GM21423 (cell line): ENCODE measurements around the gene IFNL4.
"Not testable (repeated sequence)": the region's sequence is repeated elsewhere in the genome, so short reads cannot be mapped to it uniquely, and the experiment has no call there.

Experiments used
- ATAC-seq: cut with Tn5 transposase; IDR thresholded peaks from one replicate; pipeline ENCODE4 v1.9.1; 2021; ENCODE audit warnings: mild to moderate bottlenecking, moderate library complexity; ENCODE audit not compliant: unreplicated experiment

The IFNL4 gene

GRCh38 chr19:39248806-39249205 lies at the start of gene IFNL4:
IFNL4 (minus strand) TSS chr19:39248856.
- no peak for ATAC-seq

- ATAC-seq: no peak
These were observed 49.4 kb upstream of the IFNL4 start for GRCh38 chr19:39297931-39298634.

DNA sequence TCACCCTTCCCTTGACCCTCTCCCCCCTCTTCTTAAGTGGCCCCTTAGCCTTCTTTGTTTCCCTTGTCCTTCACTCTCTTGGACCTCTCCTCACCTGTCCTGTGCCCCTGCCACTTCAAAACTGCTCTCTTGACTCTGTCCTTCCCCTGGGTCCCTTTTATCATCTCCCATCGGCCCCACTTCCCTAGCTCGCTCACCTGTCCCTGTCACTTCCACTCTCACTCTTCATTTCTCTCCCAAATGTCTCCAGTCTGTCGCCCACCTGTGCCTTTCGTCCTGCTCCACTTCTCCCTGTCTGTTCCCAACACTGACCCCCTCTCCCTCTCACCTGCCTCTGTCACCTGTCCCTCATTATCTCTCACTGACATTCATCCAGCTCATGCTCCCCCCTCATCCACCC lies 48.2 kb upstream of the IFNL4 start:
- no peak for ATAC-seq

DNA sequence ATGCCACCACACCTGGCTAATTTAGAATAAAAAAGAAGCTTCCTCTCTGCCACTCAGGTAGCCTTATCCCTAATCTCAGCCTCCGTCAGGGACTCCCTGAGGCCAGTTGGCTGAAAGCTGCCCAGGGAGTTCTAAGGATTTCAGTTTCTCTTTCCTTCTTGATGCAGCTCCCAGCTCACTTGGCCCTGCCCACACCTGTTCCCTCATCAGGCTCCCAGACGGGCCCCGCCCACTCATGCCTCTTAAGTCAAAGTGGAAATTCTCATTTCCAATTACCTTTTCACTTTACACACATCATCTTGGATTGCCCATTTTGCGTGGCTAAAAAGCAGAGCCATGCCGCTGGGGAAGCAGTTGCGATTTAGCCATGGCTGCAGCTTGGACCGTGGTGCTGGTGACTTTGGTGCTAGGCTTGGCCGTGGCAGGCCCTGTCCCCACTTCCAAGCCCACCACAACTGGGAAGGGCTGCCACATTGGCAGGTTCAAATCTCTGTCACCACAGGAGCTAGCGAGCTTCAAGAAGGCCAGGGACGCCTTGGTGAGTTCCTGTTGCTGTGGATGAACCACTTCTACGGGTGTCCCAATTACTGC lies 47.5 kb upstream of the IFNL4 start, which contains the start of gene IFNL1:
TSS of gene IFNL1 (plus strand) at position 353 of the 591 bp plus-strand sequence. CDS start at position 368, 15 bp downstream.
- ATAC-seq: no peak

- ATAC-seq: no peak
These were observed 44.7 kb upstream of the IFNL4 start for GRCh38 chr19:39293394-39293793.

DNA sequence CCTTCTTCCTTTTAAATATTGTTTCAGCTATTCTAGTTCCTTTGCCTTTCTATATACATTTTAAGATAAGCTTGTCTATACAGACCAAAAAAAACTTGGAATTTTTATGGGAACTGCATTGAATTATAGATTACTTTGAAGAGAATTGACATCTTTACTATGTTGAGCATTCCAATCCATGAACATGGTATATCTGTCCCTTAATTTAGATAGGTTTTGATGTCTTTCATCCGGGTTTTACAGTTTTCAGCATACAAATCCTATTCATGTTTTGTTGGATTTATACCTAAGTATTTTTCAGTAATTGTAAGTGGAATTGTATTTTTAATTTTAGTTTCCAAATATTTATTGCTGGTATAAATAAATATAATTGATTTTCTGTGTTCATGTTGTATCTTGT lies 35.4 kb upstream of the IFNL4 start:
- ATAC-seq: no peak

- ATAC-seq: no peak
These were observed 33.4 kb upstream of the IFNL4 start for GRCh38 chr19:39282021-39282420.

- no peak for ATAC-seq
These were observed 28.9 kb upstream of the IFNL4 start for GRCh38 chr19:39277598-39277997.

GRCh38 chr19:39276740-39277139 lies 28.1 kb upstream of the IFNL4 start:
- no peak for ATAC-seq

DNA sequence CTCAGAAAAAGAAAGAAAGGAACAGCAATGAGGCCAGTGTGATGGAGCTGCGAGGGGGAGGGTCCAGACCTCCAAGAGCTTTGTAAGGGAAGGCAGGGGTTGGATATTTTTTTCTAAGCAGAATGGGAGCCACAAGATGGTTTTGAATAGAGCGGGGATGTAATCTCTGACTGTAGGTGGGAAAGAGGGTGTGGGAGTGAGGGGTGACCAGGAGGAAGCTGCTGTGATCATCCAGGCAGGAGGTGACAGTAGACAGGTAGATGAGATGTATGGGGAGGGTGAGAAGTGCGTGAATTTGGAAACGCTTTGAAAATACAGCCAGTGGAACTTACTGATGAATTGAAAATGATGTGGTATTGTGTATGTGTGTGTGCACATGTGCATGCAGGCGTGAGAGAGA lies 26.9 kb upstream of the IFNL4 start:
- ATAC-seq: no peak

DNA sequence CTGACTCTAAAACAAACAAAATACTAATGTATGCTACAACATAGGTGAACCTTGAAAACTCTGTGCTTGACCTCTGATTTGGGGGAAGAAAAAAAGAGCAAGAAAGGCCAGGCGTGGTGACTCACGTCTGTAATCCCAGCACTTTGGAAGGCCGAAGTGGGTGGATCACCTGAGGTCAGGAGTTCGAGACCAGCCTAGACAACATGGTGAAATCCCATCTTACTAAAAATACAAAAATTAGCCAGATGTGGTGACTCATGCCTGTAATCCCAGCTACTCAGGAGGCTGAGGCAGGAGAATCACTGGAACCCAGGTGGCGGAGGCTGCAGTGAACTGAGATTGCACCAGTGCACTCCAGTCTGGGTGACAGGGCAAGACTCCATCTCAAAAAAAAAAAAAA lies 25.2 kb upstream of the IFNL4 start:
- not testable (repeated sequence) for ATAC-seq

DNA sequence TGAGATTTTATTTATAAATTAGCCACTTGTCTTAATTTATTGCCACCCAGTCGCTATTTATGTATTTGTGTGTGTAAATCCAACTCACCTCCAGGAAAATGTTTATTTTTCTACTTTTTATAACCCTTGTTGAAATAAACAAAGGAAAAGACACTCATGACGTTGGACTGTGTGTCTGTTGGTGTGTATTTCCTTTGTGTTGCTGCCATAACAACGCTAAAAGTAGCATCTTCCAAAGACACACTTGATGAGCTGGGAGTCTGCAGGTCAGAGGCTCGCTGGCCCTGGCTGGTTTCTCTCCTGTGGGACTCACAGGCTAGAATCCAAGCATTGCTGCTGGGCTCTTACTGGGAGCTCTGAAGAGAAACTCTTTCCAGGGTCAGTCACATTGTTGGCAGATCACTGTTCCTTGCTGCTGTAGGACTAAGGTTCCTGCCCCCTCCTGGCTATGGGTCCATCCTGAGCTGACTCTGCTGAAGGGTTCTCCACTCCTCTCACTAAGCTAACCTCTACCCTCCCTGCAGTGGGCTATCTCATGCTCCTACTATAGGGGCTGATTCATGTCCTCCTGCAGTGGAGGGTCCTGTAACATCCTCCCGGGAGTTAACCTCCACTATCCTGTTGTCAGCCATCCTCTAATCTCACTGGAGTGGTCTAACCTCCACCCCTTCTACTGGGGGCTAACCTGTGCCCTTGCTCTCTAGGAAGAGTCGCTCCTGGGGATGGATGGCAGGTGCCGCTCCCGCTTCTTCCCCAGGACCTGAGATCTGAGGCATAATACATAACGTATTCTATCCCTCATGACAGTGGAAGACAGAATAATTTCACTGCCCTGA lies 21.6 kb upstream of the IFNL4 start:
- no peak for ATAC-seq

- ATAC-seq: not testable (repeated sequence)
These were observed 20.7 kb upstream of the IFNL4 start for GRCh38 chr19:39269369-39269768.

GRCh38 chr19:39268531-39269223 lies 20.0 kb upstream of the IFNL4 start:
- ATAC-seq: not testable (repeated sequence)

DNA sequence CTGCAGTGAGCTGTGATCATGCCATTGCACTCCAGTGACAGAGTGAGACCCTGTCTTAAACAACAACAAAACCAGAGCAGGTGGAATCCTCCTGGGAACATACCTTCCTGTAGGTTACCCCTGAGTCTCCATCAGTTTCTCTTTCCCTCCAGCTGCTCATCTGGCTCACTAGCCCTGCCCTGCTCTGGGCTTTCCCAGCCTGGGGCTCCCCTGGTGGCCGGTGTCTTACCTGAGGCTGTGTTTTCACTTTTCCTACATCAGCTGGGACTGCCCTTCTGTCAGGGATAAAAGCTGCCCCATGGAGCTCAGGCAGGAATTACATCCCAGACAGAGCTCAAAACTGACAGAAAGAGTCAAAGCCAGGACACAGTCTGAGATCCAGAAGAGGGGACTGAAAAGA lies 19.4 kb upstream of the IFNL4 start, which contains the start of gene IFNL2:
TSS of gene IFNL2 (plus strand) at position 312 of the 400 bp plus-strand sequence. CDS start 173 bp downstream, outside the sequence.
- ATAC-seq: not testable (repeated sequence)

DNA sequence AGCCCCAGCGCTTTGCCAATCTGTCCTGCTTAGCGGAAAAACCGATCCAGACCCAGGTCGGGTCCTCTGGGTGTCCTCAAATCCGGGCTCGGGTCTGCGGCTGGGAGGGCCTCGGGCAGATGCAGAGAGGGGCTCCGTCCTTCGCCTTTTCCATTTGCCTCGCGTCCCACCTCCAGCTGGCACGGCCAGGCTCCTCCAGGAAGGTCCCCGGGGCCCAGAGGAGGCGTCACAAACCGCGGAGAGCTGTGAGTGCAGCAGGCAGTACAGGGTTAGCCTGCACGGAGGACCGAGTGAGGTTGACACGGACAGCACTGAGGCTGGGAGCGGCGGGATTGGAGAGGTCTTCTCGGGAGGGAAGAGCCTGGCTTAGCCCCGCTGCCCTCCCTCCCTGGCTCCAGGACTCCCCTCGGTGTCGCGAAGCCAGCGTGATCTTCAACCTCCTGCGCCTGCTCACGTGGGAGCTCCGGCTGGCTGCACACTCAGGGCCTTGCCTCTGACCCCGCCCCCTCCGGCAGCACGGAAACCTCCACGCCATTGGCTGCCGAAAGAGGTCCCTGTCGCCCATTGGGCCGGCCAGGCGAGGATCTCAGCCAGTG lies 16.8 kb upstream of the IFNL4 start:
- ATAC-seq: no peak

GRCh38 chr19:39264306-39265290 lies 15.9 kb upstream of the IFNL4 start:
- ATAC-seq: no peak

GRCh38 chr19:39263912-39264305 lies 15.3 kb upstream of the IFNL4 start:
- no peak for ATAC-seq

- no peak for ATAC-seq
These were observed 13.8 kb upstream of the IFNL4 start for GRCh38 chr19:39262496-39262895.
